Testis (tissue), 3 donors: ENCODE data around the gene TMEM18. TPM values are rescaled to one million over a fixed set of nuclear protein-coding genes. Genes with fewer than 3 reads are reported as not detected.

Source experiments
- DNase-seq: peaks from one replicate; pipeline ENCODE4 v3.0.0-alpha.2; 2019
- H3K27ac ChIP-seq, 2 donors: fragments of 200-600 bp; sonication (generic); one replicate each; pipeline ENCODE4 v1.5.1; 2019
- H3K27me3 ChIP-seq: fragments of 200-600 bp; sonication (generic); one replicate; pipeline ENCODE4 v1.5.1; 2019
- H3K36me3 ChIP-seq: fragments of 200-600 bp; sonication (generic); one replicate; pipeline ENCODE4 v1.5.1; 2017; ENCODE audit warnings: low read depth; ENCODE audit errors: missing control alignments
- H3K4me1 ChIP-seq: fragments of 200-600 bp; sonication (generic); one replicate; pipeline ENCODE4 v1.5.1; 2019
- H3K4me3 ChIP-seq, 2 donors: fragments of 200-600 bp; sonication (generic); one replicate each; pipeline ENCODE4 v1.5.1; 2017 to 2019
- H3K9me3 ChIP-seq: fragments of 200-600 bp; sonication (generic); one replicate; pipeline ENCODE4 v1.5.1; 2017
- CTCF ChIP-seq, 3 experiments: fragments of 450-650 bp in 2 of 3; fragments of 200-600 bp in 1 of 3; sonication (generic) in 1 of 3; IDR thresholded peaks; one replicate each; pipeline ENCODE4 v1.5.1; 2016 to 2019; ENCODE audit warnings: antibody characterized with exemption in 3 of 3, mild to moderate bottlenecking in 2 of 3, moderate library complexity in 1 of 3
- POLR2A ChIP-seq: fragments of 450-650 bp; IDR thresholded peaks from one replicate; pipeline ENCODE4 v1.6.1; 2017; ENCODE audit warnings: antibody characterized with exemption, mild to moderate bottlenecking, moderate library complexity
- WGBS, 2 donors: methylation state at CpG; one replicate each; pipeline ENCODE4 v1.1.5; 2018; 5-methylcytosine and 5-hydroxymethylcytosine counted together
- intact Hi-C: fragments of 100-400 bp; cut with DNase I; formaldehyde crosslinking; loops from one replicate; pipeline ENCODE4 v1.15.1; 2023; ENCODE audit warnings: low total_unique reads
- polyA plus RNA-seq: library from polyadenylated mRNA; stranded (reverse); fragments of 350-450 nt; fragmentation: Illumina TruSeq; extraction: RNeasy Lipid Tissue Mini Kit (QIAGEN cat#74804); gene quantifications from one replicate; pipeline ENCODE4 v1.2.3, GENCODE V29; 2014; ENCODE audit warnings: low read depth, low replicate concordance; ENCODE audit not compliant: insufficient read depth
- total RNA-seq, 2 donors: library from RNA; depleted of rRNA; stranded (reverse); fragments of >200 nt; gene quantifications; one replicate each; pipeline ENCODE4 v1.2.3, GENCODE V29; 2016

TMEM18 gene
- total and polyA plus RNA-seq, 3 donors from 2014 or later: 18.0 to 30.5 (median 25.8) TPM

- H3K4me1 ChIP-seq: no peaks in the 10 kb centered on the region
- H3K4me3 ChIP-seq: no peak overlapping the region
- 92% methylated on average over 11 to 14 of the region's 14 CpGs for WGBS, 2 donors
- H3K9me3 ChIP-seq: no peaks in the 10 kb centered on the region
- TF ChIP-seq POLR2A: no peak
- no peak for TF ChIP-seq CTCF (IDR thresholded peaks at IDR 0.05)
- H3K27me3 ChIP-seq: no peaks in the 10 kb centered on the region
- no peaks in the 10 kb centered on the region for H3K36me3 ChIP-seq
- intact Hi-C loops: no loop called here
- no peak for DNase-seq
- no peak overlapping the region for H3K27ac ChIP-seq
Measured at GRCh38 chr2:626491-627339, 50.5 kb downstream of the TMEM18 start.

GRCh38 chr2:625415-626333 lies 51.5 kb downstream of the TMEM18 start:
- intact Hi-C loops: no loop called here
- H3K36me3 ChIP-seq: no peaks in the 10 kb centered on the region
- no peak for DNase-seq
- H3K4me3 ChIP-seq: no peak overlapping the region
- 76 to 80% methylated on average over 12 of the region's 12 CpGs for WGBS, 2 donors
- TF ChIP-seq CTCF (IDR thresholded peaks at IDR 0.05) (no peak), POLR2A (no peak)
- H3K27ac ChIP-seq: no peak overlapping the region
- no peaks in the 10 kb centered on the region for H3K4me1 ChIP-seq
- H3K27me3 ChIP-seq: no peaks in the 10 kb centered on the region
- H3K9me3 ChIP-seq: no peaks in the 10 kb centered on the region

- Histone ChIP-seq H3K4me1 (no peaks in the 10 kb centered on the region), H3K36me3 (no peaks in the 10 kb centered on the region), H3K4me3 (no peak overlapping the region), H3K9me3 (no peaks in the 10 kb centered on the region), H3K27ac (no peak overlapping the region), H3K27me3 (no peaks in the 10 kb centered on the region)
- DNase-seq: no peak
- TF ChIP-seq POLR2A (no peak), CTCF (IDR thresholded peaks at IDR 0.05) (no peak)
- intact Hi-C loops: no loop called here
- 80 to 81% methylated on average over 11 of the region's 11 CpGs for WGBS, 2 donors
Measured at GRCh38 chr2:624551-625347, 52.5 kb downstream of the TMEM18 start.

DNA sequence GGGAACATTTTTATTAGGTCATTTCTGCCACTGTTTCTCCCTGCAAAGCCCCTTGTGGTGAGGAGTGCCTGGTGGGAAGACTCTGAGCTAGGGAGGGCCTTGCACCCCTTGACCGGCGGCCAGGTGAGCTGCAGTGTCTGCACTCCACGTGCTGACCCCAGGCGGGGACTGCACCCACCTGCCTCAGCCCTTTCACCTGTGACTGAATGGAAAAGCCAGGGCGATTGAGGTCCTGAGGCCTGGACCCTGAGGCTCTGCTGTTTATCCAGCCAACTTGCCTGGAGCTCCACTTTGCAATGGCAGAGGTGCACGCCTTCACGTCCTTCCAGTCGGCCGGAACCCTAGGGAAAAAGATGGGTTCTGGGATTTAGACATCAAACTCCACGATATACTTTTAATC lies 53.1 kb downstream of the TMEM18 start:
- no peaks in the 10 kb centered on the region for H3K9me3 ChIP-seq
- no peak overlapping the region for H3K27ac ChIP-seq
- 85 to 96% methylated on average over 5 to 10 of the region's 10 CpGs for WGBS, 2 donors
- H3K36me3 ChIP-seq: no peaks in the 10 kb centered on the region
- TF ChIP-seq CTCF (IDR thresholded peaks at IDR 0.05) (no peak), POLR2A (no peak)
- no peaks in the 10 kb centered on the region for H3K27me3 ChIP-seq
- H3K4me3 ChIP-seq: no peak overlapping the region
- no peak for DNase-seq
- H3K4me1 ChIP-seq: no peaks in the 10 kb centered on the region
- intact Hi-C loops: no loop called here
